ENCODE data around the gene ATP8B4.

DNA sequence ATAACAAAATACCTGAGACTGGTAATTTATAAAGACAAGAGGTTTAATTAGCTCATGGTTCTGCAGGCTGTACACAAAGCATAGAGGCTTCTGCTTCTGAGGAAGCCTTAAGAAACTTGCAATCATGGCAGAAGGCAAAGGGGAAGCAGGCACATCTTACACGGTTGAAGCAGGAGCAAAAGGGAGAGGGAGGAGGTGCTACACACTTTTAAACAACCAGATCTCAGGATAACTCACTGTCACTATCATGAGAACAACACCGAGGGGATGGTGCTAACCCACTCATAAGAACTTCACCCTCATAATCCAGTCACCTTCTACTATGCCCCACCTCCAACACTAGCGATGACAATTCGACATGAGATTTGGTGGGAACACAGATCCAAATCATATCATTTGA lies 54.4 kb downstream of the ATP8B4 start:
- no peak for TF ChIP-seq POLR2AphosphoS5 (IDR thresholded peaks at IDR 0.05)
- TF ChIP-seq, protein P1, sequence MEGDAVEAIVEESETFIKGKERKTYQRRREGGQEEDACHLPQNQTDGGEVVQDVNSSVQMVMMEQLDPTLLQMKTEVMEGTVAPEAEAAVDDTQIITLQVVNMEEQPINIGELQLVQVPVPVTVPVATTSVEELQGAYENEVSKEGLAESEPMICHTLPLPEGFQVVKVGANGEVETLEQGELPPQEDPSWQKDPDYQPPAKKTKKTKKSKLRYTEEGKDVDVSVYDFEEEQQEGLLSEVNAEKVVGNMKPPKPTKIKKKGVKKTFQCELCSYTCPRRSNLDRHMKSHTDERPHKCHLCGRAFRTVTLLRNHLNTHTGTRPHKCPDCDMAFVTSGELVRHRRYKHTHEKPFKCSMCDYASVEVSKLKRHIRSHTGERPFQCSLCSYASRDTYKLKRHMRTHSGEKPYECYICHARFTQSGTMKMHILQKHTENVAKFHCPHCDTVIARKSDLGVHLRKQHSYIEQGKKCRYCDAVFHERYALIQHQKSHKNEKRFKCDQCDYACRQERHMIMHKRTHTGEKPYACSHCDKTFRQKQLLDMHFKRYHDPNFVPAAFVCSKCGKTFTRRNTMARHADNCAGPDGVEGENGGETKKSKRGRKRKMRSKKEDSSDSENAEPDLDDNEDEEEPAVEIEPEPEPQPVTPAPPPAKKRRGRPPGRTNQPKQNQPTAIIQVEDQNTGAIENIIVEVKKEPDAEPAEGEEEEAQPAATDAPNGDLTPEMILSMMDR (IDR thresholded peaks at IDR 0.05): no peak
- no peak for TF ChIP-seq EP300 (IDR thresholded peaks at IDR 0.05)
- no peak for TF ChIP-seq POLR2A (IDR thresholded peaks at IDR 0.05)
